ENCODE measurements around the gene LARP1.

GRCh38 chr5:154844809-154845208 is 89.6 kb downstream of the LARP1 start:
- TF ChIP-seq CTCF (conservative IDR thresholded peaks at IDR 0.05; ENCODE audit: low read depth in 2 of 2) (no peak), NANOG (IDR thresholded peaks at IDR 0.05; ENCODE audit: borderline replicate concordance) (no peak), POLR2AphosphoS5 (IDR thresholded peaks at IDR 0.05; ENCODE audit: low read depth) (no peak), ZNF114 (CRISPR knock-in tag; IDR thresholded peaks at IDR 0.05) (no peak), EZH2 (IDR thresholded peaks at IDR 0.05; ENCODE audit: low read depth, unreplicated experiment) (no peak), ETS1 (IDR thresholded peaks at IDR 0.05) (no peak)

Measured in GM23338 (cell line).